ENCODE data around the gene CRLF2. TPM values are rescaled to one million over a fixed set of nuclear protein-coding genes. Genes with fewer than 3 reads are reported as not detected.
"Not testable (repeated sequence)": the region's sequence is repeated elsewhere in the genome, so short reads cannot be mapped to it uniquely, and the experiment has no call there.

The CRLF2 gene
- total RNA-seq, 1 donor from 2014 or later = not detected

DNA sequence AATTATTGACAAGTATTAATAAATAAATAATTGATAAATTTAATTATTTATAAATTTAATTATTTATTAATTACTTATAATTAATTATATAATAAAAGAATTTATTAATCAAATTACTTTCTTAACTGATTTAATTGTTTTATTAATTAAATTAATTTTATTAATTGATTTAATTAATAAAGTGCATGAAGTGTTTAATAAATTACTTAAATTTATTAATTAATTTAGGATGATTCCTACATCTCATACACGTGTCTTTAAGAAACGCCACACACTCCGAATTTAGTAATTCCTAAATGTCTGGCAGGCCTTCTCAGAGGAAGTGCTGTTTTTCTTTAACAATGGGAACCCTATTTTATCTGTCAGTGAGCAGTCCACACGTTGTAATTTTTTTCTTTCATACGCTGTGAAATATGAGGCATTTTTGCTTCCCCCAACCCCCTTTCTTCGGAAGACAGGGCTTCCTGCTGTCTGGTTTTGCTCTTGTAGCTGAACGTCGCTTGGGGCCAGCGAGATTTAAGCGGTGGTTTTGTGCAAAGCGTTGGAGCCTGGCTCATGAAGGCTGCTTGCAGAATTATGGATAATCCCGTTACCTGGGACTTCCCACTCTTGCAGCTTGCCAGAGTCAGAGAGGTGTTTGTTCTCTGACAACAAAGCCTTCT, 46.8 kb downstream of the CRLF2 start:
- H3K9me3 Mint-ChIP-seq = no peaks in the 10 kb centered on the region
- DNase-seq (ENCODE audit: low spot score in 2 of 2, unreplicated experiment in 2 of 2) = no peak
- TF ChIP-seq, protein P1, sequence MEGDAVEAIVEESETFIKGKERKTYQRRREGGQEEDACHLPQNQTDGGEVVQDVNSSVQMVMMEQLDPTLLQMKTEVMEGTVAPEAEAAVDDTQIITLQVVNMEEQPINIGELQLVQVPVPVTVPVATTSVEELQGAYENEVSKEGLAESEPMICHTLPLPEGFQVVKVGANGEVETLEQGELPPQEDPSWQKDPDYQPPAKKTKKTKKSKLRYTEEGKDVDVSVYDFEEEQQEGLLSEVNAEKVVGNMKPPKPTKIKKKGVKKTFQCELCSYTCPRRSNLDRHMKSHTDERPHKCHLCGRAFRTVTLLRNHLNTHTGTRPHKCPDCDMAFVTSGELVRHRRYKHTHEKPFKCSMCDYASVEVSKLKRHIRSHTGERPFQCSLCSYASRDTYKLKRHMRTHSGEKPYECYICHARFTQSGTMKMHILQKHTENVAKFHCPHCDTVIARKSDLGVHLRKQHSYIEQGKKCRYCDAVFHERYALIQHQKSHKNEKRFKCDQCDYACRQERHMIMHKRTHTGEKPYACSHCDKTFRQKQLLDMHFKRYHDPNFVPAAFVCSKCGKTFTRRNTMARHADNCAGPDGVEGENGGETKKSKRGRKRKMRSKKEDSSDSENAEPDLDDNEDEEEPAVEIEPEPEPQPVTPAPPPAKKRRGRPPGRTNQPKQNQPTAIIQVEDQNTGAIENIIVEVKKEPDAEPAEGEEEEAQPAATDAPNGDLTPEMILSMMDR (IDR thresholded peaks at IDR 0.05; ENCODE audit: unreplicated experiment) = no peak
- peaks cover 20% of the 10 kb centered on the region for H3K4me1 Mint-ChIP-seq
- H3K27me3 Mint-ChIP-seq (ENCODE audit: low read depth) = peaks cover 5% of the 10 kb centered on the region
- peak overlapping the region; percentile 84 for H3K27ac Mint-ChIP-seq
- H3K4me3 Mint-ChIP-seq = peak overlapping the region; percentile 52
- no peaks in the 10 kb centered on the region for H3K36me3 Mint-ChIP-seq

DNA sequence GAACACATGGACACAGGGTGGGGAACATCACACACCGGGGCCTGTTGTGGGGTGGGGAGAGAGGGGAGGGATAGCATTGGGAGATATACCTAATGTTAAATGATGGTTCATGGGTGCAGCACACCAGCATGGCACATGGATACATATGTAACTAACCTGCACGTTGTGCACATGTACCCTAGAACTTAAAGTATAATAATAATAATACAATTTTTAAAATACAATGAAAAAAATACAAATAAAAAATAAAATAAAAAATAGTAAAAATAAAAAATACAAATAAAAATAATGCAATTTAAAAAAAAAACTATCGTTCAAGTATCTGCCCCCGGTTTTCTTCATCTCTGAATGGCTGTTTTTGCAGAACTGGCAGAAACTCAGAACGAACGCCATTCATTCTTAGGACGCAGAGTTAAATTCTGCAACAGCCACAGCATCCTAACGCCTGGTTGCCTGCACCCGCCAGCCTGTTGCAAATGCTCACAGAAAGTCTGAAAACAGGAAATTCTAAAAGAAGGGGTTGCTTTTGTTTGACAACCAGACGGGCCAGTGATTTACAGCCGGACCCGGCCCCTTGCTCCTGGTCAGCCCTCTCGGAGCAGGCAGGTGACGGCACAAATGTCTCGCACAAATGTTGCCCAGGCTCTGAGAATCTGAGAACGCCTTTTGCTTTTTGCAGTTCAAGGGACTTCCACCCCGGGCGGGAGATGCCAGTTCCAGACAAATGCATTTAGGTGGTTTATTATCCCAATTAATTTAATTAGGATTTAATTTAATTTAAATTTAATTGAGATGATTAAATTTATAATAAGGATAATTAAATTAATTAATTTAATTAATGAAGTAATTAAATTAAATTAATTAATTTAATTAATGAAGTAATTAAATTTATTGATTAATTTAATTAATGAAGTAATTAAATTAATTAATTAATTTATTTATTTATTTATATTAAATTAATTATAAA, 47.8 kb downstream of the CRLF2 start:
- TF ChIP-seq, protein P1 (IDR thresholded peaks at IDR 0.05; ENCODE audit: unreplicated experiment) = no peak
- Mint-ChIP-seq H3K36me3 (no peaks in the 10 kb centered on the region), H3K27me3 (ENCODE audit: low read depth) (peaks cover 5% of the 10 kb centered on the region), H3K4me3 (no peak overlapping the region), H3K27ac (no peak overlapping the region), H3K9me3 (peaks cover 3% of the 10 kb centered on the region), H3K4me1 (peaks cover 14% of the 10 kb centered on the region)
- no peak for DNase-seq (ENCODE audit: low spot score in 2 of 2, unreplicated experiment in 2 of 2)

DNA sequence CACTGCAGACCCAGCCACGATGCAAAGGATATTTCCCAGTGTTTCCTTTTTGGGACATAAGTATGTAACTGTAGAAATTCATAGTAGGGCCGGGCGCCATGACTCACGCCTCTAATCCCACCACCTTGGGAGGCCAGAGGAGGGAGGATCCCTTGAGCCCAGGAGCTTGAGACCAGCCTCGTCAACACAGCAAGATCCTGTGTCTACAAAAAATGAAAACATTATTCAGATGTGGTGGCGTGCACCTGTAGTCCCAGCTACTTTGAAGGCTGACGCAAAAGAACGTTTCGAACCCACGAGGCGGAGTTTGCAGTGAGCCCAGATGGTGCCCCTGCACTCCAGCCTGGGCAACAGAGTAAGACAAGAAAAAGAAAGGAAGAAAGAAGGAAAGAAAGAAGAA, 49.2 kb downstream of the CRLF2 start:
- H3K27ac Mint-ChIP-seq = no peak overlapping the region
- TF ChIP-seq, protein P1 (IDR thresholded peaks at IDR 0.05; ENCODE audit: unreplicated experiment) = no peak
- no peaks in the 10 kb centered on the region for H3K36me3 Mint-ChIP-seq
- H3K4me1 Mint-ChIP-seq = peaks cover 14% of the 10 kb centered on the region
- peaks cover 5% of the 10 kb centered on the region for H3K27me3 Mint-ChIP-seq (ENCODE audit: low read depth)
- peaks cover 5% of the 10 kb centered on the region for H3K9me3 Mint-ChIP-seq
- DNase-seq (ENCODE audit: low spot score in 2 of 2, unreplicated experiment in 2 of 2) = no peak
- no peak overlapping the region for H3K4me3 Mint-ChIP-seq

DNA sequence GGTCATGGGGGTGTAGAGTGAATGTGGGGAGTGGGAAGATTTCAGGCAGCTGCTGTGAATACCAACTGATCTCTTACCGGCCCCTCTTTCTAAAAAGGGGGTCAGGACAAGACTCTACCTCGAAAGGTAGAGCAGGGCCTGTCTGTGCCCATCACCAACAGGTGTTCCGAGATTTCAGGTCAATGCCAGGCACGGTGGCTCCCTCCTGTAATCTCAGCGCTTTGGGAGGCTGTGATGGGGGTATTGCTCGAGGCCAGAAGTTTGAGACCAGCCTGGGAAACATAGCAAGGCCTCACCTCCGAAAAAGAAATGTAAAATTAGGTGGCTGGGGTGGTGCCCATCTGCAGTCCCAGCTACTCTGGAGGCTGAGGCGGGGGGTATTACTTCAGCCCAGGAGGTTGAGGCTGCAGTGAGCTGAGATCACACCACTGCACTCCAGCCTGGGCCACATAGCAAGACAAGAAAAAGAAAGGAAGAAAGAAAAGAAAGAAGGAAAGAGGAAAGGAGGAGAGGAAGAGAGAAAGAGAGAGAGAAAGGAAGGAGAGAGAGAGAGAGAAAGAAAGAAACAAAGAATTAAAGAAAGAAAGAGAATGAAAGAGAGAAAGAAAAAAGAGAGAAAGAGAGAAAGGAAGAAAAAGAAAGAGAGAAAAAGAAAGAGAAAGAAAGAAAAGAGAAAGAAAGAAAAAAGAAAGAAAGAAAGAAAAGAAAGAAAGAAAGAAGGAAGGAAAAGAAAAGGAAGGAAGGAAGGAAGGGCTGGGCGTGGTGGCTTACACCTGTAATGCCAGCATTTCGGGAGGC, 50.1 kb downstream of the CRLF2 start:
- DNase-seq (ENCODE audit: low spot score in 2 of 2, unreplicated experiment in 2 of 2) = no peak
- peaks cover 5% of the 10 kb centered on the region for H3K4me1 Mint-ChIP-seq
- H3K27me3 Mint-ChIP-seq (ENCODE audit: low read depth) = peaks cover 5% of the 10 kb centered on the region
- H3K4me3 Mint-ChIP-seq = no peak overlapping the region
- TF ChIP-seq, protein P1 (IDR thresholded peaks at IDR 0.05; ENCODE audit: unreplicated experiment) = no peak
- H3K9me3 Mint-ChIP-seq = peaks cover 5% of the 10 kb centered on the region
- no peak overlapping the region for H3K27ac Mint-ChIP-seq
- H3K36me3 Mint-ChIP-seq = no peaks in the 10 kb centered on the region

DNA sequence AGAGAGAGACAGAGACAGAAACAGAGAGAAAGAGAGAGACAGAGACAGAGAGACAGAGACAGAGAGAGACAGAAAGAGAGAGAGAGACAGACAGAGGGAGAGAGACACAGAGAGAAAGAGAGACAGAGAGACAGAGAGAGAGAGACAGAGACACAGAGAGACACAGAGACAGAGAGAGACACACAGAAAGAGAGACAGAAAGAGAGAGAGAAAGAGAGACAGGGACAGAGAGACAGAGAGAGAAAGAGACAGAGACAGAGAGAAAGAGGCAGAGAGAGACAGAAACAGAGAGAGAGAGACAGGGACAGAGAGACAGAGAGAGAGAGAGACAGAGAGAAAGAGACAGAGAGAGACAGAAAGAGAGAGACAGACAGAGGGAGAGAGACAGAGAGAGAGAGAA, 52.9 kb downstream of the CRLF2 start:
- DNase-seq (ENCODE audit: low spot score in 2 of 2, unreplicated experiment in 2 of 2) = no peak
- peaks cover 5% of the 10 kb centered on the region for H3K27me3 Mint-ChIP-seq (ENCODE audit: low read depth)
- H3K27ac Mint-ChIP-seq = no peak overlapping the region
- no peaks in the 10 kb centered on the region for H3K36me3 Mint-ChIP-seq
- H3K9me3 Mint-ChIP-seq = peaks cover 5% of the 10 kb centered on the region
- no peak overlapping the region for H3K4me3 Mint-ChIP-seq
- no peaks in the 10 kb centered on the region for H3K4me1 Mint-ChIP-seq
- TF ChIP-seq, protein P1 (IDR thresholded peaks at IDR 0.05; ENCODE audit: unreplicated experiment) = no peak

DNA sequence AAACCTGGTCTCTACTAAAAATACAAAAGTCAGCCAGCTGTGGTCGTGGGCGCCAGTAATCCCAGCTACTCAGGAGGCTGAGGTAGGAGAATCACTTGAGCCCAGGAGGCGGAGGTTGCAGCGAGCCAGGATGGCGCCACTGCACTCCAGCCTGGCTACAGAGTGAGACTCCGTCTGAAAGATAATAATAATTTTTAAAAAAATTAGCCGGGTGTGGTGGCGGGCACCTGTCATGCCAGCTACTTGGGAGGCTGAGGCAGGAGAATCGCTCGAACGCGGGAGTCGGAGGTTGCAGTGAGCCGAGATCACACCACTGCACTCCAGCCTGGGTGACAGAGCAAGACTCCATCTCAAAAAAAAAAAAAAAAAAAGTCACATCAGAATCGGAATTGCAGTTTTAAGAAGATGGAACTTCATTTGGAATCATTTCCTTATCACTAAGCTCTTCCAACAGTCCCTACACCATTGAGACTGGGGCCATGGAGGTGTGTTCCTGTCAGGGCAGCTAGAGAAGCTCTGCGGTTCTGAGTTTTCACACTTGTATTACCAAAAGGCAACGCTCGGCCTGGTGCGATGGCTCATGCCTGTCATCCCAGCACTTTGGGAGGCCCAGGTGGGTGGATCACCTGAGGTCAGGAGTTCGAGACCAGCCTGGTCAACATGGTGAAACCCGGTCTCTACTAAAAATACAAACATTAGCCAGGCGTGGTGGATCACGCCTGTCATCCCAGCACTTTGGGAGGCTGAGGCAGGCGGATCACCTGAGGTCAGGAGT, 55.6 kb downstream of the CRLF2 start:
- not testable (repeated sequence) for H3K9me3 Mint-ChIP-seq; H3K27ac Mint-ChIP-seq; H3K4me3 Mint-ChIP-seq; H3K36me3 Mint-ChIP-seq; DNase-seq (ENCODE audit: low spot score in 2 of 2, unreplicated experiment in 2 of 2); H3K27me3 Mint-ChIP-seq (ENCODE audit: low read depth); H3K4me1 Mint-ChIP-seq
